HepG2 (cell line): ENCODE results near the gene STRIP1. TPM values are rescaled to one million over a fixed set of nuclear protein-coding genes. Genes with fewer than 3 reads are reported as not detected.

ENCODE experiments used
- ATAC-seq: fragments of 200-7000 bp; cut with Tn5 transposase; 3 replicates; pipeline ENCODE4 v1.9.1; 2020; ENCODE audit warnings: mild to moderate bottlenecking, moderate library complexity
- BruUV-seq: library from RNA; stranded (reverse); fragments of 400-500 nt; replicated peaks from 2 replicates; lab custom pipeline; 2021; lab: Mats Ljungman, UMichigan
- CTCF ChIA-PET: fragments of 300-600 bp; formaldehyde crosslinking; extraction: SDS; loops from one replicate; lab custom pipeline; 2021; ENCODE audit warnings: low total read pairs, inconsistent platforms, low intra/inter-chr PET ratio; lab: Yijun Ruan, JAX
- POLR2A ChIA-PET: fragments of 350-600 bp; sonication (Branson Sonifier 250); formaldehyde crosslinking; loops from one replicate; lab custom pipeline; 2020; ENCODE audit warnings: antibody characterized with exemption, inconsistent platforms; lab: Yijun Ruan, JAX
- DNase-seq: peaks from one replicate; pipeline ENCODE4 v3.0.0-alpha.2; 2015; ENCODE audit warnings: low spot score
- FAIRE-seq: peaks from 3 replicates; lab custom pipeline; 2011; peaks lifted over from hg19 to GRCh38; lab: Jason Lieb, UNC
- H2AFZ ChIP-seq: one replicate; pipeline ENCODE4 v1.6.1; 2011; ENCODE audit warnings: low read length, inconsistent platforms
- H3K27ac ChIP-seq: fragments of 300-600 bp; 3 replicates; pipeline ENCODE4 v1.8.0; 2011; ENCODE audit warnings: mixed run types, mild to moderate bottlenecking, mixed read lengths, low read length, inconsistent platforms; ENCODE audit not compliant: insufficient read depth; ENCODE audit errors: extremely low read length
- H3K27me3 ChIP-seq, 2 experiments: fragments of 200-600 bp in 1 of 2; 2 replicates in 1 of 2; 3 replicates in 1 of 2; pipeline versions ENCODE4 v1.6.0 to v1.8.0; 2011; ENCODE audit warnings: low read length in 2 of 2, mild to moderate bottlenecking in 2 of 2, moderate library complexity in 2 of 2, inconsistent platforms in 1 of 2; ENCODE audit not compliant: insufficient read depth in 2 of 2, control insufficient read depth in 1 of 2
- H3K36me3 ChIP-seq, 2 experiments: fragments of 200-600 bp in 1 of 2; replicated peaks in 1 of 2; 2 replicates in 1 of 2; 3 replicates in 1 of 2; pipeline versions ENCODE4 v1.5.1 to v1.8.0; 2011; ENCODE audit warnings: low read length in 2 of 2, inconsistent platforms in 1 of 2; ENCODE audit not compliant: insufficient read depth in 2 of 2, control insufficient read depth in 1 of 2
- H3K4me1 ChIP-seq: 2 replicates; pipeline ENCODE4 v1.5.1; 2012; ENCODE audit warnings: low read length, inconsistent platforms; ENCODE audit not compliant: insufficient read depth
- H3K4me2 ChIP-seq: 2 replicates; pipeline ENCODE4 v1.6.0; 2011; ENCODE audit warnings: low read depth, low read length, inconsistent platforms
- H3K4me3 ChIP-seq, 3 experiments: fragments of 200-600 bp in 1 of 3; sonication (generic), shearing (Covaris generic) in 1 of 3; replicated peaks in 1 of 3; 2 replicates each; pipeline ENCODE4 v1.5.1; 2011 to 2016; ENCODE audit warnings: low read length in 3 of 3, inconsistent platforms in 2 of 3, low read depth in 2 of 3, mild to moderate bottlenecking in 2 of 3, control low read depth in 1 of 3, mixed read lengths in 1 of 3; ENCODE audit not compliant: insufficient read depth in 1 of 3
- H3K79me2 ChIP-seq: one replicate; pipeline ENCODE4 v1.6.1; 2011; ENCODE audit warnings: low read length, inconsistent platforms; ENCODE audit not compliant: insufficient read depth
- H3K9ac ChIP-seq: 2 replicates; pipeline ENCODE4 v1.6.0; 2011; ENCODE audit warnings: mild to moderate bottlenecking, low read depth, low read length, inconsistent platforms; ENCODE audit not compliant: insufficient read depth
- H3K9me3 ChIP-seq: 2 replicates; pipeline ENCODE4 v1.5.1; 2012; ENCODE audit warnings: mild to moderate bottlenecking, low read length
- H4K20me1 ChIP-seq: 2 replicates; pipeline ENCODE4 v1.6.0; 2011; ENCODE audit warnings: inconsistent platforms, mild to moderate bottlenecking, low read length, moderate library complexity; ENCODE audit not compliant: insufficient read depth
- ARNT ChIP-seq: fragments of 450-650 bp; IDR thresholded peaks from 2 replicates; pipeline ENCODE4 v1.6.1; 2017
- RERE ChIP-seq: IDR thresholded peaks from 2 replicates; pipeline ENCODE4 v1.6.1; 2016; ENCODE audit warnings: low read depth, missing genetic modification reagents, missing compliant biosample characterization
- UBTF ChIP-seq: sonication (generic); formaldehyde crosslinking; IDR thresholded peaks from 2 replicates; pipeline ENCODE4 v1.4.0; 2020; ENCODE audit warnings: mild to moderate bottlenecking, missing genetic modification reagents
- ZNF207 ChIP-seq: fragments of 450-650 bp; IDR thresholded peaks from 2 replicates; pipeline ENCODE4 v1.6.1; 2016; ENCODE audit warnings: antibody characterized with exemption, borderline replicate concordance
- WGBS: methylation state at CpG from one replicate; pipeline ENCODE4 v1.1.6; 2017; ENCODE audit warnings: low lambda C conversion rate; 5-methylcytosine and 5-hydroxymethylcytosine counted together
- in situ Hi-C: cut with HindIII; loops from 2 replicates; pipeline ENCODE4 v1.10.0; 2017; ENCODE audit warnings: low pct_unique_long_range_greater_than_20kb; ENCODE audit not compliant: extremely low pct_ligation_motif_present
- intact Hi-C: fragments of 100-400 bp; cut with micrococcal nuclease; formaldehyde crosslinking; loops from one replicate; pipeline ENCODE4 v1.10.0; 2022; ENCODE audit not compliant: unreplicated experiment
- polyA plus RNA-seq, 8 experiments: library from polyadenylated mRNA; depleted of rRNA in 3 of 8; stranded (reverse) in 7 of 8; unstranded in 1 of 8; fragments of >200 nt; fragmentation: Illumina TruSeq in 4 of 8; extraction: Trizol in 4 of 8; gene quantifications; 2 replicates each; pipeline versions ENCODE4 v1.2.1 to v1.2.3, GENCODE V29; 2011 to 2016; ENCODE audit warnings: low read depth in 4 of 8, missing spikeins in 1 of 8, mixed read lengths in 1 of 8; ENCODE audit not compliant: insufficient read depth in 1 of 8
- total RNA-seq, 5 experiments: library from RNA; depleted of rRNA; stranded (reverse); fragments of >200 nt; fragmentation: Illumina TruSeq; extraction: Trizol; gene quantifications; 2 replicates each; pipeline ENCODE4 v1.2.3, GENCODE V29; 2016; ENCODE audit warnings: low read depth in 1 of 5

Gene STRIP1
- total and polyA plus RNA-seq, 2 of the 13 experiments (the other 11 are each of a cell fraction or from before 2014, with no cell fraction given), result 20.9 to 27.9 TPM

GRCh38 chr1:110008971-110009565, 25.4 kb upstream of the STRIP1 start:
- POLR2A ChIA-PET, result no interaction called here
- ATAC-seq, result no peak

More at GRCh38 chr1:110008971-110009565, 25.4 kb upstream of the STRIP1 start:
- BruUV-seq, result no TSS peak
- Histone ChIP-seq H3K4me3 (no peak overlapping the region), H3K9ac (no peak overlapping the region), H2AFZ (no peak overlapping the region), H3K36me3 (peaks cover 17 to 54% of the 10 kb centered on the region in 2 experiments), H3K9me3 (no peaks in the 10 kb centered on the region), H3K27me3 (no peaks in the 10 kb centered on the region), H3K4me2 (no peak overlapping the region), H3K4me1 (peaks cover 16% of the 10 kb centered on the region), H3K27ac (no peak overlapping the region), H3K79me2 (peaks cover 23% of the 10 kb centered on the region), H4K20me1 (no peaks in the 10 kb centered on the region)
- CTCF ChIA-PET, result no interaction called here
- WGBS, result 98% methylated on average over 7 of the region's 7 CpGs
- in situ Hi-C loops, result no loop called here
- intact Hi-C loops, result no loop called here
- DNase-seq (no peak), FAIRE-seq (no peak)
- TF ChIP-seq ZNF207 (no peak), RERE (no peak), ARNT (no peak), UBTF (CRISPR knock-in tag) (no peak)
